Measurements from ENCODE around the gene PRG3.

GRCh38 chr11:57331720-57332119 lies 49.2 kb downstream of the PRG3 start:
- TF ChIP-seq CTCF (IDR thresholded peaks at IDR 0.05) (no peak), POLR2A (IDR thresholded peaks at IDR 0.05) (no peak)
